Activated CD4-positive, alpha-beta T cell treated with anti-CD3 and anti-CD28 coated beads, Interleukin-2, amount 50 U/mL, for 24 hours (primary cell): ENCODE data around the gene GHRL.
"Not testable (repeated sequence)": the region's sequence is repeated elsewhere in the genome, so short reads cannot be mapped to it uniquely, and the experiment has no call there.

Experiments
- DNase-seq, 2 donors: peaks; one replicate each; pipeline ENCODE4 v3.0.0-alpha.2; 2020; ENCODE audit warnings: low read depth in 1 of 2, low spot score in 1 of 2

GHRL gene

DNA sequence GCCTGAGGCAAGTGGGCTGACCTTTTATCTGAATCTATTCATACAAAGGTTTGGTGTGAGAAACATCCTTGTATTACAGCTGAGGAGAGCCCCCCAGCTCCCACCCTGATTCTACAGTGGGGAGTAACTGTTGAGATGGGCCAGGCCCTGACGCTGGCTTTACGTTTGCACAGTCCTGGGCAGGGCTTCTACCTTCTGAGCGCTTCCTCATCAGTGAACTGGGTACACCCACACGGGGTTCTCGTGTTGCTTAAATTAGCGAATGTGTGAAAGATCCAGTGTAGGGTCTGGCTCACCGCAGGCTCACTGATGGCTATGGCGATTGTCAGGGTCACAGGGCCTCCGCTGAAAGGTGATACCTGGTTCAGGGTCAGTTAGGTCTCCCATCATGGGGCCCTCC, 7.3 kb upstream of the GHRL start:
- DNase-seq, result no peak

- no peak for DNase-seq
These were observed 6.9 kb upstream of the GHRL start for GRCh38 chr3:10299679-10300078.

GRCh38 chr3:10299175-10299574, 6.4 kb upstream of the GHRL start:
- no peak for DNase-seq

DNA sequence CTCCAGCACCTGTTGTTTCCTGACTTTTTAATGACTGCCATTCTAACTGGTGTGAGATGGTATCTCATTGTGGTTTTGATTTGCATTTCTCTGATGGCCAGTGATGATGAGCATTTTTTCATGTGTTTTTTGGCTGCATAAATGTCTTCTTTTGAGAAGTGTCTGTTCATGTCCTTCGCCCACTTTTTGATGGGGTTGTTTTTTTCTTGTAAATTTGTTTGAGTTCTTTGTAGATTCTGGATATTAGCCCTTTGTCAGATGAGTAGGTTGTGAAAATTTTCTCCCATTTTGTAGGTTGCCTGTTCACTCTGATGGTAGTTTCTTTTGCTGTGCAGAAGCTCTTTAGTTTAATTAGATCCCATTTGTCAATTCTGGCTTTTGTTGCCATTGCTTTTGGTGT, 5.3 kb upstream of the GHRL start:
- not testable (repeated sequence) for DNase-seq

DNA sequence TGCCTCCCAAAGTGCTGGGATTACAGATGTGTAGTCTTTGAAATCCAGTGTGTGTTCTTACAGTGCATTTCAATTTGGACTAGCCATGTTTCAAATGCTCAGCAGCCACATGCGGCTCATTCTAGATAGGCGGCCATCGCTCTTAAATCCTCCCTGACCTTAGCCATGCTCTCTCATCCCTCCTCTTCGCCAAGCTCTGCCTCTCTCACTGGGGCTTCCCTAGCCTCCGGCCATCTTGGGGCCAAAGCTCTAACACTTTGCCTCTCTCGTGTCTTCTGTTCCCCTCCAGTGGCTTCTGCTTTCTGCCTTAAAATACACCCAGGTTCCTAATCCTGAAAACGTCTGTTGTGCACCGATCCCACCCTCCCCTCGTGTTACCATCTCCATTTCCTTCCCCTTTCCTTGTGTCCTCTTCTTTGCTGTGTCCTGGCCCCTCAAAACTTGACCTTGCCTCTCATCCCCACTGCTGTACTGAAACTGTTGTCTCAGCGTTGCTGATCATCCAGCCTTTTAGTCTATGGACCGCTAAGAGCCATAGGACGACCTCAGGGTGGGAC, 1.4 kb upstream of the GHRL start:
- no peak for DNase-seq

GRCh38 chr3:10291641-10292040, 1.1 kb downstream of the GHRL start:
- no peak for DNase-seq

DNA sequence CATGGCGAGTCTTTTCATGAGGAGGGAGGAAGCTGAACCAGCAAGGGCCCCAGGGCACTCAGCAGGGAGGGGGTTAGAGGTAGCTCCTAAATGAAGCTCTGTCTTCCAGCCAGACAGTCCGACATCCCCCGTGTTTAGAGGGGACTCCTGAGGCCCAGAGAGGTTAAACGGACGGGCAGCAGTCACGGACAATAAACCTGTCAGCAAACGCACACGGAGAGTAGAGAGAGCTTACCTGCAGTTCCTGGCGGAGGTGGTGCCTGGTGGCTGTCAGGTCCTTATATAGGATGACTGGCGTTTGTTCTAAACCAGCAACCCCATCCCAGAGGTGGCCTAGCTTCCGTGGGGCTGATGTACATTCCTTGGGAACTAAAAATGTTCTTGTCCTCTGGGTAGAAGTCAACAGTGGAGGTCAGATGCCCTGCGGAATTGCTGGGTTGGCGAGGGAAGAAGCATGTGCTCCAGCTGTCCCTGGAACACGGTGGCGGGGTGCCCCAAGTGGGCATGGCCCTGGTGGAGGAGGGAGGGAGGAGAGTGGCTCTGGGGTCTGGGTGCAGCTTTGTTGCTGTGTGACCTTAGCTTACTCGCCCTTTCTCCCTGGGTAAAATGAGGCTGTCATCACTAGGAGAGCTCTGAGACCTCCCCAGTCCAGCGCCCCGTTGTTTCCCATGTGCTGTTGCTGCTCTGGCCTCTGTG, 2.1 kb downstream of the GHRL start:
- no peak for DNase-seq

GRCh38 chr3:10289787-10290355, 2.9 kb downstream of the GHRL start:
- no peak for DNase-seq

DNA sequence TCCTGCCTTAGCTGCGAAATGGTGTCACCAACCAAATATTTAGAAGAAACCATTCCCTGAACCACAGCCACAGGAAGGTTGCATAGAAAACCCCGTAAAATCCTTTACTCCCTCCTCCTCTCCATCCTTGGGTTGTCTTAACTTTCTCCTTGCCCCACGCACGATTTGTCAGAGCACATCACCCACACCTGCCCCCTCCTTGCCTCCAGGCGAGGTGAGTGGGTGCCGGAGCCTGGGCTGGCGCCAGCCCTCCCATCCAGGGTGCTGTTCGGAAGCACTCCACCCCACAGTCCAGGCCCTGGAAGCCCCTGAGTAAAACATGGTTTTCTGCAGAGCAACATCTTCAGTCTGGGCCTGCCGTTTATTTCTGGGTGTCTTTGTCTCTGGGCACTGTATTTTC, 3.7 kb downstream of the GHRL start:
- DNase-seq, result no peak

DNA sequence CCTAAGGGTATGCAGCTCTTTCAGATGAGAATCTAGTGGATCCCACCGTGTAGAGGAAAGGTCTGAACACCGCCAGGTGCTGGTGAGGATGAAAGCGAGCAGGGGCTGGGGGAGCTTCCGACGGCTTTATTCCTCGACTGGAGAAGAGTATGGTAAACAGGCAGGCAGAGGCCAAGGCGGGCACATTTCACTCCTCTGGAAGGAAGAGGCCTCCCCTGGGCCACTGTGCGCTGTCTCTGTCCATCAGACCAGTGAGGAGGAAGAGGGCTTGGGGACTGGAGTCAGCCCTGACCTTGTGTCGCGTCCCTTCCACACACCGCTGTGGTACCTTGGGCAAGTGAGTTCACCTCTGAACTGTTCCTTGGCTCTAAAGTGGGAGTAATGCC, 4.2 kb downstream of the GHRL start:
- no peak for DNase-seq

DNA sequence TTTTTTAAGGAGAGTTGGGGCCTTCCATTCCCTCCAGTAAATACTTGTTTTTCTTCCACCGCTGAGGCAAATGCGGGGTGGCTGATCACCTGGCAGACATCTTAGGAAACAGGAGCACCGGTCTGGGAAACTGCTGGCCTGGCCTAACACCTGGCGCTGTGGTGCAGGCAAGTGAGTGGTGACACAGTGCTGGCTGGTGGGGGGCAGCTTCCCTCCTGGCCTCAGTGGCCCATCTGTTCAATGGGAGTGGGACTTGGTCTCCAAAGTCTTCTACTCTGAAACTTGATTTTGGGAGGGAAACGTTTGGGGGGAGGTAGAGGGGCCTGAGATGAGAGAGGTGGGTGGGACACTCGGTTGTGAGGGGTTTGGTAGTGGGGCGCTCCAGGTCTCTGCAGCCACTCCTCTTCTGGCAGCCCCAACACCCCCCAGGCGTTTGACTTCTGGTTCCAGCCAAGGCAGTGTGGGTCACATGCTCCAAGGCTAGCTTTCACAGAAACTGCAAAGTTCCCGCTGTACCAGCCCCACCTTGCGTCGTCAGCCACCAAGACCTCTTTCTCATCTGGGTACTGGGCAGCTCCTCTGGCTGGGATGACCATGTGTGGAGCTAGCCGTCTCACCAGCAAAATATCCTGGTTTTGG, 4.7 kb downstream of the GHRL start:
- no peak for DNase-seq

DNA sequence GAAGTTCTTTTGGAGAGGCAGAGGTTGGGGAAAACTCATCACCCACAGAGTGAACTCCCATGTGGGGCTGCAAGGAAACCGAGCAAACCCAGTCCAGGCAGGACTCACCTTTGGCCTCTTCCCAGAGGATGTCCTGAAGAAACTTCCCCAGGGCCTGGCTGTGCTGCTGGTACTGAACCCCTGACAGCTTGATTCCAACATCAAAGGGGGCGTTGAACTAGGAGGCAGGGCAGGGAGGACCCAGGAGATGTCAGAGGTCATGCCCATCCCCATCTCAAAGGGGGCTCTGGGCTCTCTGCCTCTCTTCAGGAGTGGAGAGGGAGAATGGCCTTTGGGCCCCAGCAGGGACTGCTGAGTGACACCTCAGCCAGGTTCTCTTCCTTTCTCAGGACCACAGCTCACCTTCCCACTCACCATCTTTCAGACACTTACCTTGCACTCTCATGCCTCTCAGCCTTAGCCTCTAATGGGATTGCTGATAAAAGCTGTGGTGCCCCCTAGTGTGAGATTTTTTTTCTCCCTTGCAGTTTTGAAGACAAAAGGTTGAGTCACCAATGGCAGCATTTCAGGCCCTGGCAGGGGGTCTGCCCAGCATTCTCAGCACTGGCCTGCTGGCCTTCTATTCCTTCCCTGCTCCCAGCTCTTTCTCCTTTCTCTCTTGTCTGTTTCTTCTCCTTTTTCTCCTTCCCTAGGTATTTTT, 6.0 kb downstream of the GHRL start:
- no peak for DNase-seq

- no peak for DNase-seq
These were observed 6.6 kb downstream of the GHRL start for GRCh38 chr3:10286133-10286524.

GRCh38 chr3:10285272-10286132, 7.2 kb downstream of the GHRL start:
- no peak for DNase-seq

- DNase-seq, result peak in 1 of 2 donors; percentile 11
These were observed 8.3 kb downstream of the GHRL start for GRCh38 chr3:10284496-10284895.

DNA sequence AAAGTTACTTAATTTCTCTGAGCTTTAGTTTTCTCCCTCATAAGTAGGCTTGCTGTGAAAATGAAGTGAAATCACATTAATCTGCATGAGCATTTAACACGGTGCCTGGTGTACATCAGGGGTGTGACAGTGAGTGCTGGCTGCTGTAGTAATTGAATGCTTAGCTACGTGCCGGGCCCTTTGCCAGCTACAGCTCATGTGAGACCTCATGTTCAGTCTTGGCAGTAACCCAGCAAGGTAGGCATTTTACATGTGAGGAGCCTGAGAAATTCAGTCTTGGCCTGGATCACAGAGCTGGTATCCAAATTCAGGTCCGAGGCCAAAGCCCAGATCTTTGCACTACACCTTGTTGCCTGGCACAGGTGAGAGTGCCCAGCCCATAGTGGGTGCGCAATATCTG, 9.1 kb downstream of the GHRL start:
- no peak for DNase-seq

DNA sequence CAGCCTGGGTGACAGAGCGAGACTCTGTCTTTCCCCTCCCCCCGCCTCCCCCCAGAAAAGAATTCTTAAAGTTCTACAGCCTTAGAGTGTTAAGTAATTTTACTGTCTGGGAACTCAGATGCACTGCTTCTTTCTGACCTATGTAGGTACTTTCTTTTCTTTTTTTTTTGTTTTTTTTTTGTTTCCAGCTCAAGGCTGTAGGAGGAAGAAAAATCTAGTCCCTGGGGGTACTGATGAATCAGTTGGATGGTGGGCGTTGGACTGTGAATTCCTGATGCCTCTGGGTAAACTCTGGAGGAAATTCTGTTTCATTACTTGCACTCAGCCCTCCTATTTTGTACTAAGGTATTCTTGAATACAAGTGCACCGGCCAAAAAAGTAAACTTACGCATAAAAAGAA, 10.8 kb downstream of the GHRL start:
- no peak for DNase-seq

- DNase-seq, result no peak
These were observed 12.2 kb downstream of the GHRL start for GRCh38 chr3:10280571-10280970.

GRCh38 chr3:10280177-10280529, 12.6 kb downstream of the GHRL start:
- DNase-seq, result no peak

GRCh38 chr3:10279384-10280176, 13.2 kb downstream of the GHRL start:
- DNase-seq, result no peak
